AML-193 (cell line): ENCODE data around the gene ACP3.

Experiments
- DNase-seq, 2 experiments: peaks; one replicate each; lab custom pipeline; 2025; lab: John Stamatoyannopoulos, UW

ACP3 gene

DNA sequence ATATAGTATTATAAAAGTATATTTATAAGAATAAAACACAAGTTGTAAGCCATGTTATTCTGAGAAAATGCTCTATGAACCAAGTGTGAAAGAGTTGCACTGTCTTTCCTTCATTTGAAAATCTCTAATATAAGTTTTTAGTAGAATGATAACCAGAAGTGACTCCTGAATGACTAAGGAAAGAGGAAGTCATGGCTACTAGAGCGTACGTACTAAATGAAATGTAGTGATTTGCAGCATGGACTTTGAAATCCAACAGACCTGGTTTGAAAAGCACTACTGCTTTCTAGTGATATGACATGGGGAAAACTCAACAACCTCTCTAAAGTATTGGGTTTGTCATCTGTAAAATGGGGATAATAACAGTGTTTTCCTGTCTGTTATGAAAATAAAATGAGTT lies 89.8 kb downstream of the ACP3 start:
- DNase-seq = no peak
